SK-N-MC (cell line): ENCODE measurements around the gene CETN2.

Source experiments
- FOXP2 ChIP-seq: optimal IDR thresholded peaks from 2 replicates; pipeline ENCODE3; 2011; ENCODE audit warnings: mild to moderate bottlenecking, moderate library complexity; ENCODE audit not compliant: insufficient read depth; ENCODE audit errors: extremely low read length, control extremely low read depth
- POLR2AphosphoS5 ChIP-seq: IDR thresholded peaks from 2 replicates; pipeline ENCODE4 v1.6.1; 2012; ENCODE audit warnings: mild to moderate bottlenecking, low read depth, low read length, borderline replicate concordance

GRCh38 chrX:152843852-152844251, 13.3 kb upstream of the CETN2 start:
- TF ChIP-seq POLR2AphosphoS5 (no peak), FOXP2 (no peak)
